K562 (cell line): ENCODE data around the gene ZFAND6. TPM values are rescaled to one million over a fixed set of nuclear protein-coding genes. Genes with fewer than 3 reads are reported as not detected.

Experiments used
- AFF4 ChIP-seq: sonication (generic); formaldehyde crosslinking; IDR thresholded peaks from 2 replicates; pipeline ENCODE4 v1.8.0; 2023; ENCODE audit warnings: mild to moderate bottlenecking, missing genetic modification reagents
- EHMT2 ChIP-seq: fragments of 450-650 bp; IDR thresholded peaks from 2 replicates; pipeline ENCODE4 v1.6.1; 2018; ENCODE audit warnings: antibody characterized with exemption
- LARP7 ChIP-seq: fragments of 450-650 bp; IDR thresholded peaks from 2 replicates; pipeline ENCODE4 v1.6.1; 2016
- MAZ ChIP-seq, 2 experiments: fragments of 450-650 bp in 1 of 2; sonication (generic) in 1 of 2; formaldehyde crosslinking; IDR thresholded peaks in 1 of 2; conservative IDR thresholded peaks in 1 of 2; 2 replicates each; pipeline versions ENCODE4 v1.4.0 to v1.5.0; 2020; ENCODE audit warnings: mild to moderate bottlenecking in 1 of 2, missing genetic modification reagents in 1 of 2
- MCM2 ChIP-seq: fragments of 450-650 bp; IDR thresholded peaks from 2 replicates; pipeline ENCODE4 v1.6.1; 2017; ENCODE audit warnings: low read depth, mild to moderate bottlenecking
- MXI1 ChIP-seq: IDR thresholded peaks from 2 replicates; pipeline ENCODE4 v1.6.1; 2011; ENCODE audit warnings: low read depth, mild to moderate bottlenecking, improper control_type of control experiment, low read length
- NFE2L1 ChIP-seq: fragments of 450-650 bp; IDR thresholded peaks from 2 replicates; pipeline ENCODE4 v1.6.1; 2016; ENCODE audit warnings: missing genetic modification characterization, low read depth, mild to moderate bottlenecking, missing compliant biosample characterization, moderate library complexity, borderline replicate concordance
- SAP30 ChIP-seq: fragments of 200-600 bp; sonication (generic); IDR thresholded peaks from 2 replicates; pipeline ENCODE4 v1.6.1; 2012; ENCODE audit warnings: borderline replicate concordance, low read depth, mild to moderate bottlenecking, moderate library complexity, low read length, control low read depth, inconsistent platforms; ENCODE audit not compliant: insufficient read depth, poor library complexity, severe bottlenecking
- SRSF9 ChIP-seq: fragments of 200-400 bp; formaldehyde crosslinking; IDR thresholded peaks from 2 replicates; pipeline ENCODE4 v1.6.1; 2017; ENCODE audit warnings: low read depth, low read length, borderline replicate concordance
- STAT5A ChIP-seq: IDR thresholded peaks from 2 replicates; pipeline ENCODE4 v1.6.1; 2012; ENCODE audit warnings: low read length, inconsistent platforms, borderline replicate concordance
- TEAD1 ChIP-seq, 2 experiments: fragments of 450-650 bp in 1 of 2; sonication (generic) in 1 of 2; formaldehyde crosslinking; IDR thresholded peaks; 2 replicates each; pipeline versions ENCODE4 v1.4.0 to v1.8.0; 2020 to 2022; ENCODE audit warnings: mild to moderate bottlenecking in 2 of 2, missing genetic modification reagents in 1 of 2
- ZNF407 ChIP-seq: fragments of 450-650 bp; IDR thresholded peaks from 2 replicates; pipeline ENCODE4 v1.6.1; 2016; ENCODE audit warnings: low read depth
- ZNF444 ChIP-seq: fragments of 250-450 bp; sonication (Bioruptor Pico); IDR thresholded peaks from 2 replicates; pipeline ENCODE4 v1.4.0; 2020; ENCODE audit warnings: mild to moderate bottlenecking, moderate library complexity
- ZNF76 ChIP-seq: fragments of 250-450 bp; sonication (Bioruptor Pico); IDR thresholded peaks from 2 replicates; pipeline ENCODE4 v1.4.0; 2020; ENCODE audit warnings: mild to moderate bottlenecking, moderate library complexity, borderline replicate concordance
- ZNF79 ChIP-seq: fragments of 250-450 bp; sonication (Bioruptor Pico); IDR thresholded peaks from 2 replicates; pipeline ENCODE4 v1.4.0; 2020; ENCODE audit warnings: low read depth, mild to moderate bottlenecking, moderate library complexity
- polyA plus RNA-seq, 8 experiments: library from polyadenylated mRNA; depleted of rRNA in 4 of 8; stranded (reverse) in 5 of 8; unstranded in 3 of 8; fragments of >200 nt; fragmentation: Nextera tagmentation in 2 of 8; fragmentation: Illumina TruSeq in 1 of 8; extraction: Ambion mirVana in 2 of 8; extraction: Trizol in 1 of 8; gene quantifications; 2 replicates each; pipeline versions ENCODE4 v1.2.1 to v1.2.3, GENCODE V29; 2011 to 2014; ENCODE audit warnings: inconsistent platforms in 1 of 8, missing spikeins in 1 of 8
- total RNA-seq, 7 experiments: library from RNA; depleted of rRNA in 6 of 7; stranded (reverse); fragments of >200 nt in 6 of 7; fragmentation: Illumina TruSeq in 2 of 7; extraction: Trizol in 2 of 7; gene quantifications; 2 replicates each; pipeline versions ENCODE4 v1.2.1 to v1.2.3, GENCODE V29; 2011 to 2021; ENCODE audit warnings: low replicate concordance in 1 of 7

ZFAND6 gene
- total and polyA plus RNA-seq, 9 of the 15 experiments (the other 6 are each of a cell fraction or from before 2014, with no cell fraction given): 53.9 to 206 (median 88.9) TPM

DNA sequence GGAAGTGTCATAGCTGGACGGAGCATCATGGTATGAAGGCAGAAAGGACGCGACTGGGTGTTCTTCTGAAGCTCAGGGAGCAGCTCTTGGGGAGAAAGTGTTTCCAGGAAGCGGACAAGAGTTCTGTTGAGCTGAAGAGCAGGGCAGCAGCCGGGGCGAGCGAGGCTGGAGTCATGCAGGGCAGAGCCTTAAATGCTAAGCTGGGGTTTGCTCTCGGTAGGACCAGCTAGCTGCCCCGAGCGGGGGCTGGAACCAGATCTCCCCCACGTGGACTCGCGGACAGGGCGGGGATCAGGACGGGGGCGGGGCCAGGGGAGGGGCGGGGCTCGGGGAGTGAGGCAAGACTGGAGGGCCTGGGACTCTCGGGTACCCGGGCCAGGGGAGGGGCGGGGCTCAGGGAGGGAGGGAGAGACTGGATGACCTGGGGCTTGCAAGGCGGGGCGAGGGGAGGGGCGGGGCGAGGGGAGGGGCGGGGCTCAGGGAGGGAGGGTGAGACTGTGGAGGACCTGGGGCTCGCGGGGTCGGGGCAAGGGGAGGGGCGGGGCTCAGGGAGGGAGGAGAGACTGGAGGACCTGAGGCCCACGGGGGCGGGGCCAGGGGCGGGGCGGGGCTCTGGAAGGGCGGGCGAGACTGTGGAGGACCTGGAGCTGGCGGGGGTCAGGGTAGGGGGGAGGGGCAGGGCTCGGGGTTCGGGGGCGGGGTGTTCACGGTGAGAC lies 92.9 kb downstream of the ZFAND6 start (continued):
- TF ChIP-seq AFF4 (CRISPR knock-in tag) (0 out of 2 replicates have a peak, but pooled peaks have one; percentile 72), ZNF76 (CRISPR knock-in tag) (no peak), MXI1 (peak; percentile 71; the same call in 1 of the 2 replicates), SRSF9 (no peak), MCM2 (no peak), STAT5A (no peak), EHMT2 (no peak), ZNF407 (no peak), SAP30 (peak; percentile 52), MAZ (CRISPR knock-in tag; conservative IDR thresholded peaks at IDR 0.05 in 1 of 2, IDR thresholded peaks at IDR 0.05 in 1 of 2) (0 out of 4 replicates have a peak, but pooled peaks of 1 of the 2 experiments have one; percentile 33), TEAD1 (CRISPR knock-in tag; IDR thresholded peaks at IDR 0.05) (no peak), ZNF444 (CRISPR knock-in tag) (no peak), ZNF79 (CRISPR knock-in tag) (no peak), LARP7 (no peak), NFE2L1 (tag) (no peak)
